PFSK-1 (cell line): ENCODE data around the gene SLC44A2.

Source experiments
- FOXP2 ChIP-seq: optimal IDR thresholded peaks from 2 replicates; pipeline ENCODE3; 2011; ENCODE audit warnings: borderline replicate concordance, control low read depth, inconsistent platforms; ENCODE audit not compliant: insufficient read depth; ENCODE audit errors: extremely low read length, extremely low read depth
- POLR2AphosphoS5 ChIP-seq: IDR thresholded peaks from 2 replicates; pipeline ENCODE4 v1.6.1; 2012; ENCODE audit warnings: low read depth, mild to moderate bottlenecking, control low read depth, low read length, moderate library complexity
- SIN3A ChIP-seq: IDR thresholded peaks from 2 replicates; pipeline ENCODE4 v1.6.1; 2012; ENCODE audit warnings: mild to moderate bottlenecking, low read length, moderate library complexity, borderline replicate concordance; ENCODE audit not compliant: insufficient read depth
- TAF1 ChIP-seq: IDR thresholded peaks from 2 replicates; pipeline ENCODE4 v1.6.1; 2012; ENCODE audit warnings: low read length, control low read depth, borderline replicate concordance; ENCODE audit not compliant: insufficient read depth
- TF ChIP-seq, protein P1 (sequence below), 2 experiments: IDR thresholded peaks; 2 replicates each; pipeline versions ENCODE4 v1.6.1 to v1.8.0; 2011 to 2012; ENCODE audit warnings: low read depth in 2 of 2, low read length in 2 of 2, control low read depth in 1 of 2, inconsistent platforms in 1 of 2, mild to moderate bottlenecking in 1 of 2, moderate library complexity in 1 of 2; ENCODE audit not compliant: insufficient read depth in 1 of 2

DNA sequence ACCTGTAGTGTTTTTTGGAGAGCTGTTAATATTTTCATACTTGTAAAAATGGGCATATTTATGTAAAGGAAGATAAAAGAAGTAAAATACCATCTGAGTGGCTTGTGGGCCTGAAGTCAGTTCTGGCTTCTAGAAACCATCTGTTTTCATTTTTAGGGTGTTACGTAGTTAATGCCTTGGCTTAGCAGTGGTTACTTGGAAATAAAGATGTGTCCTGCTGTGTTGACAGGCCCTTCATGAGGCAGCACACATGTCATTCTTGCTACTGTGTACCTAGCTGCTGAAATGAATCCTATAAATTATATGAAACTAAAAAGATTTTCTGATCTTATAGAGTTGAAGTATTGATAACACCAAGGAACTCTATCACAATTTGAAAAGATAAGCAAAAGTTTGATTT lies 44.8 kb downstream of the SLC44A2 start:
- TF ChIP-seq POLR2AphosphoS5 (no peak), FOXP2 (no peak), TAF1 (no peak), SIN3A (no peak)
- TF ChIP-seq, protein P1, sequence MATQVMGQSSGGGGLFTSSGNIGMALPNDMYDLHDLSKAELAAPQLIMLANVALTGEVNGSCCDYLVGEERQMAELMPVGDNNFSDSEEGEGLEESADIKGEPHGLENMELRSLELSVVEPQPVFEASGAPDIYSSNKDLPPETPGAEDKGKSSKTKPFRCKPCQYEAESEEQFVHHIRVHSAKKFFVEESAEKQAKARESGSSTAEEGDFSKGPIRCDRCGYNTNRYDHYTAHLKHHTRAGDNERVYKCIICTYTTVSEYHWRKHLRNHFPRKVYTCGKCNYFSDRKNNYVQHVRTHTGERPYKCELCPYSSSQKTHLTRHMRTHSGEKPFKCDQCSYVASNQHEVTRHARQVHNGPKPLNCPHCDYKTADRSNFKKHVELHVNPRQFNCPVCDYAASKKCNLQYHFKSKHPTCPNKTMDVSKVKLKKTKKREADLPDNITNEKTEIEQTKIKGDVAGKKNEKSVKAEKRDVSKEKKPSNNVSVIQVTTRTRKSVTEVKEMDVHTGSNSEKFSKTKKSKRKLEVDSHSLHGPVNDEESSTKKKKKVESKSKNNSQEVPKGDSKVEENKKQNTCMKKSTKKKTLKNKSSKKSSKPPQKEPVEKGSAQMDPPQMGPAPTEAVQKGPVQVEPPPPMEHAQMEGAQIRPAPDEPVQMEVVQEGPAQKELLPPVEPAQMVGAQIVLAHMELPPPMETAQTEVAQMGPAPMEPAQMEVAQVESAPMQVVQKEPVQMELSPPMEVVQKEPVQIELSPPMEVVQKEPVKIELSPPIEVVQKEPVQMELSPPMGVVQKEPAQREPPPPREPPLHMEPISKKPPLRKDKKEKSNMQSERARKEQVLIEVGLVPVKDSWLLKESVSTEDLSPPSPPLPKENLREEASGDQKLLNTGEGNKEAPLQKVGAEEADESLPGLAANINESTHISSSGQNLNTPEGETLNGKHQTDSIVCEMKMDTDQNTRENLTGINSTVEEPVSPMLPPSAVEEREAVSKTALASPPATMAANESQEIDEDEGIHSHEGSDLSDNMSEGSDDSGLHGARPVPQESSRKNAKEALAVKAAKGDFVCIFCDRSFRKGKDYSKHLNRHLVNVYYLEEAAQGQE (IDR thresholded peaks at IDR 0.05; ENCODE audit: insufficient read depth in 1 of 2, low read depth in 2 of 2, low read length in 2 of 2) = no peak
